HG02610 (cell line): ENCODE measurements around the gene CCR3.

Experiments
- ATAC-seq: cut with Tn5 transposase; IDR thresholded peaks from one replicate; pipeline ENCODE4 v1.9.1; 2021; ENCODE audit warnings: mild to moderate bottlenecking, moderate library complexity; ENCODE audit not compliant: unreplicated experiment

The CCR3 gene

GRCh38 chr3:46218196-46218709 lies 24.0 kb upstream of the CCR3 start:
- ATAC-seq: no peak

GRCh38 chr3:46221391-46221790 lies 20.9 kb upstream of the CCR3 start:
- ATAC-seq: no peak

- no peak for ATAC-seq
These were observed 20.3 kb upstream of the CCR3 start for GRCh38 chr3:46221938-46222337.

- no peak for ATAC-seq
These were observed 19.7 kb upstream of the CCR3 start for GRCh38 chr3:46222435-46223161.

- no peak for ATAC-seq
These were observed 13.7 kb upstream of the CCR3 start for GRCh38 chr3:46228260-46229242.

GRCh38 chr3:46231323-46231722 lies 10.9 kb upstream of the CCR3 start:
- no peak for ATAC-seq

- ATAC-seq: no peak
These were observed 9.1 kb upstream of the CCR3 start for GRCh38 chr3:46233194-46233593.

- no peak for ATAC-seq
These were observed 6.8 kb upstream of the CCR3 start for GRCh38 chr3:46235425-46235824.

- no peak for ATAC-seq
These were observed 5.8 kb upstream of the CCR3 start for GRCh38 chr3:46236294-46237054.

- ATAC-seq: no peak
These were observed 3.9 kb upstream of the CCR3 start for GRCh38 chr3:46238386-46238785.

GRCh38 chr3:46239301-46239938 lies 2.8 kb upstream of the CCR3 start:
- no peak for ATAC-seq

- no peak for ATAC-seq
These were observed 2.3 kb upstream of the CCR3 start for GRCh38 chr3:46239952-46240351.

- no peak for ATAC-seq
These were observed 1.3 kb downstream of the CCR3 start for GRCh38 chr3:46243560-46243959.

GRCh38 chr3:46245146-46245545 lies 2.9 kb downstream of the CCR3 start:
- ATAC-seq: no peak

GRCh38 chr3:46252980-46253379 lies 10.7 kb downstream of the CCR3 start:
- ATAC-seq: no peak

GRCh38 chr3:46258525-46258924 lies 16.3 kb downstream of the CCR3 start:
- ATAC-seq: no peak

- ATAC-seq: no peak
These were observed 19.8 kb downstream of the CCR3 start for GRCh38 chr3:46261926-46262594.

- no peak for ATAC-seq
These were observed 21.7 kb downstream of the CCR3 start for GRCh38 chr3:46264002-46264401.

- ATAC-seq: no peak
These were observed 24.3 kb downstream of the CCR3 start for GRCh38 chr3:46266598-46266997.

- peak; percentile 84 for ATAC-seq
These were observed 27.3 kb downstream of the CCR3 start for GRCh38 chr3:46269556-46269955.
